ENCODE results near the gene ZW10.
"Not testable (repeated sequence)": the region's sequence is repeated elsewhere in the genome, so short reads cannot be mapped to it uniquely, and the experiment has no call there.

Gene ZW10

GRCh38 chr11:113752932-113753331, 20.6 kb downstream of the ZW10 start:
- DNase-seq (ENCODE audit: low spot score), result no peak

- no peak for DNase-seq (ENCODE audit: low spot score)
These were observed 37.2 kb downstream of the ZW10 start for GRCh38 chr11:113736323-113736722.

GRCh38 chr11:113732092-113732491, 41.4 kb downstream of the ZW10 start:
- DNase-seq (ENCODE audit: low spot score), result no peak

GRCh38 chr11:113730887-113731726, 42.4 kb downstream of the ZW10 start:
- DNase-seq (ENCODE audit: low spot score), result peak; percentile 38

GRCh38 chr11:113729456-113729855, 44.0 kb downstream of the ZW10 start:
- no peak for DNase-seq (ENCODE audit: low spot score)

- no peak for DNase-seq (ENCODE audit: low spot score)
These were observed 44.7 kb downstream of the ZW10 start for GRCh38 chr11:113728814-113729213.

- DNase-seq (ENCODE audit: low spot score), result no peak
These were observed 47.6 kb downstream of the ZW10 start for GRCh38 chr11:113725913-113726312.

GRCh38 chr11:113725407-113725806, 48.1 kb downstream of the ZW10 start:
- no peak for DNase-seq (ENCODE audit: low spot score)

GRCh38 chr11:113724778-113725177, 48.7 kb downstream of the ZW10 start:
- no peak for DNase-seq (ENCODE audit: low spot score)

- no peak for DNase-seq (ENCODE audit: low spot score)
These were observed 49.7 kb downstream of the ZW10 start for GRCh38 chr11:113723787-113724186.

GRCh38 chr11:113722934-113723333, 50.6 kb downstream of the ZW10 start:
- no peak for DNase-seq (ENCODE audit: low spot score)

GRCh38 chr11:113722221-113722620, 51.3 kb downstream of the ZW10 start:
- DNase-seq (ENCODE audit: low spot score), result no peak

- no peak for DNase-seq (ENCODE audit: low spot score)
These were observed 51.9 kb downstream of the ZW10 start for GRCh38 chr11:113721462-113722066.

- DNase-seq (ENCODE audit: low spot score), result not testable (repeated sequence)
These were observed 53.0 kb downstream of the ZW10 start for GRCh38 chr11:113720478-113720877.

- DNase-seq (ENCODE audit: low spot score), result no peak
These were observed 57.4 kb downstream of the ZW10 start for GRCh38 chr11:113715882-113716625.

GRCh38 chr11:113715273-113715672, 58.2 kb downstream of the ZW10 start:
- no peak for DNase-seq (ENCODE audit: low spot score)

GRCh38 chr11:113710989-113711388, 62.5 kb downstream of the ZW10 start:
- no peak for DNase-seq (ENCODE audit: low spot score)

GRCh38 chr11:113705871-113706655, 67.4 kb downstream of the ZW10 start, which contains the start of gene TMPRSS5:
TMPRSS5 (minus strand) TSS chr11:113706308; CDS start chr11:113706224, 84 bp downstream.
- peak; percentile 51 for DNase-seq (ENCODE audit: low spot score)

- DNase-seq (ENCODE audit: low spot score), result not testable (repeated sequence)
These were observed 69.9 kb downstream of the ZW10 start for GRCh38 chr11:113703551-113703950.

GRCh38 chr11:113701491-113701890, 72.0 kb downstream of the ZW10 start:
- DNase-seq (ENCODE audit: low spot score), result no peak

- no peak for DNase-seq (ENCODE audit: low spot score)
These were observed 75.0 kb downstream of the ZW10 start for GRCh38 chr11:113698515-113698914.
